Measurements from ENCODE around the gene HOXB13. TPM values are rescaled to one million over a fixed set of nuclear protein-coding genes. Genes with fewer than 3 reads are reported as not detected.

HOXB13 gene
- total and polyA plus RNA-seq, 2 donors (not counting 3 experiments of a cell fraction or from before 2014, with no cell fraction given), result not detected

GRCh38 chr17:48751733-48752398 is 23.3 kb upstream of the HOXB13 start:
- Histone ChIP-seq H3K9me1 (replicated peaks; ENCODE audit: control insufficient read depth, extremely low read depth, insufficient read depth, low read length) (no peaks in the 10 kb centered on the region), H3K9ac (replicated peaks; ENCODE audit: extremely low read depth, insufficient read depth, low read length) (no peak overlapping the region), H3K4me2 (ENCODE audit: insufficient read depth, low read length) (no peak overlapping the region), H3K4me1 (ENCODE audit: control insufficient read depth, extremely low read depth, insufficient read depth, low read length) (peaks cover 19% of the 10 kb centered on the region), H3K36me3 (ENCODE audit: control insufficient read depth in 2 of 2, extremely low read depth in 1 of 2, insufficient read depth in 2 of 2, low read length in 2 of 2) (no peaks in the 10 kb centered on the region), H3K79me2 (ENCODE audit: control insufficient read depth, insufficient read depth, low read length) (no peaks in the 10 kb centered on the region), H4K20me1 (replicated peaks; ENCODE audit: control insufficient read depth, extremely low read depth, insufficient read depth, low read length) (no peaks in the 10 kb centered on the region), H3K27ac (ENCODE audit: insufficient read depth, low read depth, low read length) (no peak overlapping the region), H2AFZ (ENCODE audit: low read depth, low read length) (no peak overlapping the region), H3K9me3 (replicated peaks; ENCODE audit: control insufficient read depth, insufficient read depth, low read length) (no peaks in the 10 kb centered on the region), H3K4me3 (replicated peaks in 1 of 3; ENCODE audit: insufficient read depth in 1 of 3, low read depth in 1 of 3, low read length in 3 of 3) (no peak overlapping the region), H3K27me3 (ENCODE audit: control insufficient read depth in 2 of 2, insufficient read depth in 2 of 2, low read length in 2 of 2) (peaks cover 79 to 88% of the 10 kb centered on the region in 2 experiments)
- intact Hi-C loops (cut with micrococcal nuclease) (no loop called here), dilution Hi-C loops (cut with MboI; ENCODE audit: extremely low pct_ligation_motif_present, low sequenced_read_pairs) (loop anchor here (25.0 kb wide), 1 partner anchor 90 kb away; no protein-coding TSS in a partner anchor)
- no TSS peak for BruUV-seq (replicated peaks)
- ChIA-PET CTCF (interaction anchor here (0.7 to 3.3 kb wide), 8 partner anchors 14 to 127 kb away, joined by 3 to 25 read pairs (median 6); partner anchors contain the start of gene HOXB13), POLR2A (no interaction called here)
- TF ChIP-seq MAX (IDR thresholded peaks at IDR 0.05; ENCODE audit: insufficient read depth, insufficient read length) (no peak), EZH2 (IDR thresholded peaks at IDR 0.05; ENCODE audit: borderline replicate concordance, low read depth, low read length, severe bottlenecking) (peak; percentile 22)
- DNase-seq (ENCODE audit: low read depth, low spot score) (no peak), FAIRE-seq (no peak)

DNA sequence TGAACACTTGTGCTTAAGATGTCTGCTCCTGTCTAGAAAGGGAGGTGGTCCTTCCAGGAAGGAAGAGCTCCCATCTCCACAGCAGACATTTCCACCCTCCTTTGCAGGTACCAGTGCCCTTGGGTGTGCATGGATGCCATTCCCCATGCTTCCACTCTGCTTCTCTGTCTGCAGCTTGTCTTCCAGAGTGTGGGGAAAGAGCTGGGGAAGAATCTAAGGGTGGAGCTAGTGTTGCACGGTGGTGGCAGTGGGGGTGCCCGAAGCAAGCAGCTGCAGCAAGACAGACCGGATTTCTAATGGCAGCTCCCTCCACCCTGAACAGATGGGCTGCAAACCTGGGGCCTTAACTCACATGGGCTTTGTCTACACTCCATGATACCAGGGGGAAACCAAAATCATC is 22.6 kb upstream of the HOXB13 start:
- Histone ChIP-seq H3K36me3 (ENCODE audit: control insufficient read depth in 2 of 2, extremely low read depth in 1 of 2, insufficient read depth in 2 of 2, low read length in 2 of 2) (no peaks in the 10 kb centered on the region), H3K4me3 (replicated peaks in 1 of 3; ENCODE audit: insufficient read depth in 1 of 3, low read depth in 1 of 3, low read length in 3 of 3) (no peak overlapping the region), H3K27ac (ENCODE audit: insufficient read depth, low read depth, low read length) (no peak overlapping the region), H3K4me1 (ENCODE audit: control insufficient read depth, extremely low read depth, insufficient read depth, low read length) (peaks cover 16% of the 10 kb centered on the region), H2AFZ (ENCODE audit: low read depth, low read length) (no peak overlapping the region), H3K9ac (replicated peaks; ENCODE audit: extremely low read depth, insufficient read depth, low read length) (no peak overlapping the region), H4K20me1 (replicated peaks; ENCODE audit: control insufficient read depth, extremely low read depth, insufficient read depth, low read length) (no peaks in the 10 kb centered on the region), H3K79me2 (ENCODE audit: control insufficient read depth, insufficient read depth, low read length) (no peaks in the 10 kb centered on the region), H3K27me3 (ENCODE audit: control insufficient read depth in 2 of 2, insufficient read depth in 2 of 2, low read length in 2 of 2) (peaks cover 85 to 95% of the 10 kb centered on the region in 2 experiments), H3K4me2 (ENCODE audit: insufficient read depth, low read length) (no peak overlapping the region), H3K9me3 (replicated peaks; ENCODE audit: control insufficient read depth, insufficient read depth, low read length) (no peaks in the 10 kb centered on the region), H3K9me1 (replicated peaks; ENCODE audit: control insufficient read depth, extremely low read depth, insufficient read depth, low read length) (no peaks in the 10 kb centered on the region)
- ChIA-PET CTCF (interaction anchor here (0.7 to 3.3 kb wide), 8 partner anchors 13 to 128 kb away, joined by 3 to 25 read pairs (median 6); partner anchors contain the start of gene HOXB13), POLR2A (no interaction called here)
- TF ChIP-seq MYC (IDR thresholded peaks at IDR 0.05; ENCODE audit: low read depth, low read length) (no peak), POLR2A (IDR thresholded peaks at IDR 0.05; ENCODE audit: low read depth, low read length) (no peak), CTCF (IDR thresholded peaks at IDR 0.05; ENCODE audit: extremely low read depth in 1 of 2, insufficient read depth in 1 of 2, low read depth in 1 of 2, low read length in 2 of 2) (no peak), EZH2 (IDR thresholded peaks at IDR 0.05; ENCODE audit: borderline replicate concordance, low read depth, low read length, severe bottlenecking) (no peak)
- intact Hi-C loops (cut with micrococcal nuclease) (no loop called here), dilution Hi-C loops (cut with MboI; ENCODE audit: extremely low pct_ligation_motif_present, low sequenced_read_pairs) (loop anchor here (25.0 kb wide), 1 partner anchor 89 kb away; no protein-coding TSS in a partner anchor)
- DNase-seq (ENCODE audit: low read depth, low spot score), result no peak
- no peak for FAIRE-seq
- BruUV-seq (replicated peaks), result no TSS peak

Data from endothelial cell of umbilical vein (primary cell).